ENCODE data around the gene SLC5A11.
"Not testable (repeated sequence)": the region's sequence is repeated elsewhere in the genome, so short reads cannot be mapped to it uniquely, and the experiment has no call there.

The SLC5A11 gene

GRCh38 chr16:24845726-24846547 is at the start of gene SLC5A11:
SLC5A11 (plus strand) TSS chr16:24845963; CDS start chr16:24858644, 12,681 bp downstream.
- no peak for DNase-seq

- no peak for DNase-seq
Measured at GRCh38 chr16:24800586-24800985, 45.2 kb upstream of the SLC5A11 start.

DNA sequence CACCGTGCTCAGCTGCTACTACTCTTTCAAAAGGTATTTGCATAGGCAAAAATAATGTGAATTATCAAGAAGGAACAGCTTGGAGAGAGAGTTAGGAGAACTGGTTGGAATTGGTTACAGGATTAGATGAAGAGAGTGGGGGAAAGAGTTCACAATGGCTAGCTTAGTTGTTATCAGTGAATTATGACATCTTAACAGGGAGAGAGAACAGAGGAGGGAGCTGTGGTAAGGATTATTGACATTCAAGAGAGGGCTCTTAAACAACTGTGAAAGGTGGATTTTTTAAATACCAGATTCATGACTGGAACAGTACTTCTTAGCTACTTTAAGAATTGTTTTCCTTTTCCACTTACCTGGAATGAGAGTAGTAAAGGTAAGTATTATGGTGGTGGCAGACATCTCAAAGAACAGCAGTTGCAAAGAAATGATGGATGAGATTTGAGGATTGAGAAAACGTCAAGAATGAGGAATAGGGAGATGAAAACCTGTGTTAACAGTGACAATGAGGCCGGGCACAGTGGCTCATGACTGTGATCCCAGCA is 43.9 kb upstream of the SLC5A11 start:
- DNase-seq, result no peak

GRCh38 chr16:24805484-24805883 is 40.3 kb upstream of the SLC5A11 start:
- no peak for DNase-seq

- no peak for DNase-seq
Measured at GRCh38 chr16:24807301-24807700, 38.5 kb upstream of the SLC5A11 start.

DNA sequence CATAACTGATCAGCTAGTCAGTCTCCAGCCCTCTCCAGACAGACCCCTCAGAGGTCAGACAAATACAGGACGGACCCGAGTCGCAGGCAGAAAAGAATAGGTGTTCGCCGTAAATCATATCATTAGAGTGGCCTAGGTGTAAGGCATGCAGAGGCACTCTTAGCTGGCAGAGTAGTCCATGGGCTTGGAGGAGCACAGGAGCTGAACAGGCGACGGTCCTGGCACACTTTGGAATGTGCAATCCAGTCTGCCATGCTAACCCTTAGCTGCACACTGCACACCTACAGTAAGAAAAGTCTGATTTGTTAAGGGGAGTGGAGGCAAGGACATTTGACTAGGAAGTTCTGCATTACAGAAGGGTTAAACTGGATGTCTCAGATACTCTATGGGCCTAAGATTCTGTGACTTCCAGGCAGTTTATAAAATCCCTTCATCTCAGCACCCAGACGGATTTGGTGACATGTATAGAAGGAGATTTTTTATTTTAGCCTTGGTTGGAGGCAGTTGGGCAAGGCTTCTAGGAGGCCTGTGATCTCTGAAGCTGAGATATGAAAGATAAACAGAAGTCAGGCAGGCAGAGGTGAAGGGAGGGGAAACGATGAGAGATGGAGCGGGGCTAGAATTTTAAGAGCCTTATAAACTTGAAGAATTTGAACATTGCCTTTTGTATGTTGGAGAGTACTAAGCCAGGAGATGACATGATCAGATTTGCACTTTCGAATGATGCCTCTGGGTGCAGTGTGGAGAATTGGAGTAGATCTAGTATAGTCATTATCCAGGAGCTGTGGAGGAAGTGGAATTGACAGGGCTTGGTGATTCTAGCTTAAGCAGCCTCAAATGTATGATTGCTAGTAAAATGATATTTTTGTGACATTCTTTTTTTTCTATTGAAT is 34.6 kb upstream of the SLC5A11 start:
- no peak for DNase-seq

DNA sequence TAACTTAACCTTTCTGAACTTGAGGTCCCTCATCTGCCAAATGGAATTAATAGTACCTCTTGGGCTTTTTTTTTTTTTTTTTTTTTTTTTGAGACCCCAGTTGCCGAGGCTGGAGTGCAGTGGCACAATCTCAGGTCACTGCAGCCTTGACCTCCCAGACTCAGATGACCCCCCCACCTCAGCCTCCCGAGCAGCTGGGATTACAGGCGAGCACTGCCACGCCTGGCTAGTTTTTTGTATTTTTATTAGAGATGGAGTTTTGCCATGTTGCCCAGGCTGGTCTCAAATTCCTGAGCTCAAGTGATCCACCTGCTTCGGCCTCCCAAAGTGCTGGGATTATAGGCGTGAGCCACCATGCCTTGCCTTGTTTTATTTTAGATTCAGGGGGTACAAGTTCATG is 33.0 kb upstream of the SLC5A11 start:
- not testable (repeated sequence) for DNase-seq

- DNase-seq, result no peak
Measured at GRCh38 chr16:24815021-24815420, 30.7 kb upstream of the SLC5A11 start.

- DNase-seq, result no peak
Measured at GRCh38 chr16:24816688-24817087, 29.1 kb upstream of the SLC5A11 start.

DNA sequence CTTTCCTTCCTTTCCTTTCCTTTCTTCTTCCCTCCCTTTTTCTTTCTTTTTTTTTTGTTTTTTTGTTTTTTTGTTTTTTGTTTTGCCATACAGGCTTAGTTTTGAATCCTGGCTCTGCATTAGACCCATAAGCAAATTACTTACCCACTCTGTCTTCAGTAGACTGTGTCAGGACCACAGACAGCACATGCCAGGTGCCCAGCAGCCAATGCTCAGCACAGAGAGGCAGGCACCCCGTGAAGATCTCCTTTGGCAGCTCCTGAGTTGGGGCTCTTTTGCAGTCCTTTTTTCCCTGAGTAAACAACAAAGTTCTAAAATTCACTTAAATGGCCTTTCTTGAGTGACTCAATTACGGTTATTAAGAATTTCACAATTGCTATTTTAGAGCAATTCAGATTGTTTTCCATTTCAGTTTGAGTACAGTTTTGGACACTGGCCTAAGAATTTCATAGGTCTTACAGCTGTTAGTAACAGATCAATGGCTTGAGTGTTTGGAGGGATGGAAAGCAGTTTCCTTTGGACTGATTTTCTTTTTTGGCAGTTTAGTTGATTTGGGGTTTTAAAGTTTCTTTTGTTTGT is 26.2 kb upstream of the SLC5A11 start:
- DNase-seq, result no peak

DNA sequence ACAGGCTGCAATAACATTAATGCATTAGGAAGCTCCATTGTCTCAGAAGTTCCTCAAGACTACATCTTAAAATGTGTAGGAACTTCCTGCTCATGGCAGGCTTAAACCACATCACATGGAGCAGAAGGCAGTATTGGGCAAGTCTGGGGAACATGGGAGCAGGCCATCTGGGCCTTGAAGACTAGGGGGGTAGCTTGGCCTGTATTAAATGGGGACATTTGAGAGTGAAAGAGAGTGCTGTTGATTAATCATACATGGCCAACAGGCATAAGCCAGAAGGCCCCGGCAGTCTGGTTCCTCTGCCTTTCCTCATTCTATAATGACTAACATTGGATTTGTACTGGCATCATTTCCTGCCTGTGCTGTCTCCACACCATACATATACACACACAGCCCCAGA is 25.2 kb upstream of the SLC5A11 start:
- no peak for DNase-seq

DNA sequence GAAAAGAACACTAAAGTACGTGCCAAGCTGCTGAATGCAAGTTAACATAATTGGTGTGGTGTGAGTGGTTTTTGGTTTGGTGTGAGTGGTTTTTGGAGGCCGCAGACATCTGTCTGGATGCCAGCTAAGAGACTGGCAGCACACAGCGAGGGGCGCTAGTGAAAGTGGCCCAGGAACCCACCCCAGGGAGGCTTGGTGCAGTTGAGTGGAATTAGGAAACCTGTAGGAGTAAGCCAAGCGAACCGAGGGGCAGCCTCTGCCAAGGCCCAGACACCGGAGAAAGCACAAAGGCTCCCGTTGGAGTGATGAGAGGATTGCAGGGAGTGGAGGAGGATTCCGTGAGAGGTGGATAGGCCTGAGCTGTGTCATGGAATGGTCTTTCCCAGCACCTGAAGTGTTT is 24.6 kb upstream of the SLC5A11 start:
- DNase-seq, result no peak

DNA sequence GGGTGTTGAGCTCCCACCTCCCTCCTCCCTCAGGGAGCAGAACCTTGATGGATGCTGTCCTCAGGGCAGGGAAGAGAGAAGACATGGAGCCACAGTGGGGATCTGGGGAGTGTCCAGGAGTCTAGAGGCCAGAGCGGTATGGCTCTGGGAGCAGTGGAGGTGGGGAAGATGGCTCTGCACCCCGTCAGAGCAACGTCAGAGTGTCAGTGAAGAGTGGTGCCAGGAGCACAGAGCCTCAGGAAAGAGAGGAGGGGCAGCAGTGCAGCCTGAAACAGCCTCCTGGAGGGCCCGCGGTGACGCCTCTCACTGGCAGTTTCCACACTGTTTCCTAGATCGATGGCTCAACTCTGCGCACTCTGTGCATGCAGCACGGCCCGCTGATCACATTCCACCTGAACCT is 23.2 kb upstream of the SLC5A11 start:
- DNase-seq, result no peak

GRCh38 chr16:24822974-24823373 is 22.8 kb upstream of the SLC5A11 start:
- DNase-seq, result no peak

DNA sequence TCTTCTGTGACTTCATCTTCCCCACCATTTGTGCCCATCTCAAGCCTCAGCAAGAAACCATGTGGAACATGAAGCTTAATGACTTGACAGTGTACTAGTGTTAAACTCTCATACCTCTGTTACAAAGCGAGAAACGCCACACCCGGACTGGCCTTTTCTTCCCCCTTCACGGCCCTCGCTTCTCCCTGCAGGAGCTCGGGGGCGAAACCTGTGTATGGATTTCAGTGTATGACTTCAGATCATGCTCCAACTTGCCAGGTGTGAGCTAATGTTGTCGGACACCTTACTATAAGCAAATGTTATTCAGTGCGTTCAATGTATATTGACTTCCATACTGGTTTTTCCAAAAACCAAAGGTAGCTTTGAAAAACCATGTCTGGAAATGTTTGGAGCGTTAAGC is 20.1 kb upstream of the SLC5A11 start:
- DNase-seq, result no peak

DNA sequence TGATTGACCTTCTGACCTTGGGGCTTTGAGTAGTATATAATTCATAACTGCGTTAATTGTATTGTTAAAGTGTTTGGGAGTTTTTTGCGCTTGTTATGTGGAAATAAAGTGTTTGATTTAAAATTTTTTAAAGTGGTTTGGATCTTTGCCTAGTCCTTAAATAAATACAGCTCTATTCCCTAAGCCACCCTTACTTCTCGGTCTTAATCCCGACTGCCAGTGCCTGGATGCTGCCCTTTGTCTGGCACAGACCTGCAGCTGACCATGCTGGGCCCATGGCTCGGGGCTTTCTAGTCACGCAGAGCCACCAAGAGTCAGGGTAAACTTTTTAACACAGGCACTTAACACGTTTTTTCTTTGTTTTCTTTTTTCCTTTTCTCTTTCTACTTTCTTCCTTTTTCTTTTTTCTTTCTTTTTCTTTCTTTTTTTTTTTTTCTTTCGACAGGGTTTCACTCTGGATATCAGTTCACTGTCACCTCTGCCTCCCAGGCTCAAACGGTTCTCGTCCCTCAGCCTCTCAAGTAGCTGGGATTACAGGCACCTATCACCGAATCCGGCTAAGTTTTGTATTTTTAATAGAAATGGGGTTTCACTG is 19.6 kb upstream of the SLC5A11 start:
- DNase-seq, result no peak

- no peak for DNase-seq
Measured at GRCh38 chr16:24826817-24827566, 18.8 kb upstream of the SLC5A11 start.

DNA sequence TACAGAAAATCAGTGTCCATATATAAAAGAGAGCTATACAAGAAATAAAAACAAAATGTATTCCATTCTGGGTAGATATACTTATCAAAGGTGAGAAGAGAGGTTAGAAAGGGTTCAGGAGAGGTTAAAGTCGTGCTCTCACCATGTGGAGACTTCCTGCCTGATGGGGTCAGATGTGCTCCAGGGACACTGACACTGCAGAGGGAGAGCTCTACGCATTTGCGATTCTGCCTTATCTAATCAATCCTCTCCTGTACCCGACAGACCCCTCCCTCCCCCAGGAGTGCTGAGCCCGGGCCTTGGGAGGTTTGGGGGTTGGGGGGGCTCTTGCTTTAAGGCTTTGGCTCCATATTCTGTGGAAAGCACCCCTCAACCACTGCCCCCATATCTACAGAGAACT is 16.6 kb upstream of the SLC5A11 start:
- DNase-seq, result no peak

DNA sequence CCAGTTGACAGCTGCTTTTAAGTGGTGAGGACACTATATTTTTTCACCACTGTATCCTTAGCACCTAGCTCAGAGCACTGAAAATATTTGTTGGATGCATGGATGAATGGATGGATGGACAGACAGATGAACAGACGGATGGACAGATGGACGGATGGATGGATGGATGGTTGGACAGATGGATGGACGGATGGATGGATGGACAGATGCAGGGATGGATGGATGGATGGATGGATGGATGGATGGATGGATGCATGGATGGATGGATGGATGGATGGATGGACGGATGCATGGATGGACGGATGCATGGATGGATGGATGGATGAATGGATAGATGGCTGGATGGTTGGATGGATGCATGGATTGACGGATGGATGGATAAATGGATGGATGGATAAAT is 12.4 kb upstream of the SLC5A11 start:
- DNase-seq, result no peak

GRCh38 chr16:24834459-24835335 is 11.1 kb upstream of the SLC5A11 start:
- DNase-seq, result no peak

DNA sequence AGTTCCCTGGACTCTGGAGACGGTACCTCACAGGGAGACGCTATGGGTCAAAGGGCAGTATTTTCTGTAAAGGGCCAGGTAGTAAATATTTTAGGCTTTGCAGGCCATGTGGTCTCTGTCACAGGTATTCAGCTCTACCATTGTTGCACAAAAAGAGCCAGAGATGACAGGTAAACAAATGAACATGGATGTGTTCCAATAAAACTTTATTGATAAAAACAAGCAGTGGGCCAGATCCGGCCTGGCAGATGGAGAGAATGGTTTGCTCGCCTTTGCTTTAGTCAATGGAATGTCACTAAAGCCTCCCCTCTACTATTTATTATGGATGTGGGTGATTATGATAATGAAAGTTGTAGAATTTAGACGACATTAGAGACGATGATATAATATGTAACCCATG is 8.9 kb upstream of the SLC5A11 start:
- no peak for DNase-seq

Measured in femur (tissue), 1 donor.